HG03354 (cell line): Measurements from ENCODE around the gene MYBPC2.
"Not testable (repeated sequence)": the region's sequence is repeated elsewhere in the genome, so short reads cannot be mapped to it uniquely, and the experiment has no call there.

Source experiments
- ATAC-seq: cut with Tn5 transposase; IDR thresholded peaks from one replicate; pipeline ENCODE4 v1.9.1; 2021; ENCODE audit warnings: mild to moderate bottlenecking; ENCODE audit not compliant: unreplicated experiment, poor library complexity, severe bottlenecking

MYBPC2 gene

DNA sequence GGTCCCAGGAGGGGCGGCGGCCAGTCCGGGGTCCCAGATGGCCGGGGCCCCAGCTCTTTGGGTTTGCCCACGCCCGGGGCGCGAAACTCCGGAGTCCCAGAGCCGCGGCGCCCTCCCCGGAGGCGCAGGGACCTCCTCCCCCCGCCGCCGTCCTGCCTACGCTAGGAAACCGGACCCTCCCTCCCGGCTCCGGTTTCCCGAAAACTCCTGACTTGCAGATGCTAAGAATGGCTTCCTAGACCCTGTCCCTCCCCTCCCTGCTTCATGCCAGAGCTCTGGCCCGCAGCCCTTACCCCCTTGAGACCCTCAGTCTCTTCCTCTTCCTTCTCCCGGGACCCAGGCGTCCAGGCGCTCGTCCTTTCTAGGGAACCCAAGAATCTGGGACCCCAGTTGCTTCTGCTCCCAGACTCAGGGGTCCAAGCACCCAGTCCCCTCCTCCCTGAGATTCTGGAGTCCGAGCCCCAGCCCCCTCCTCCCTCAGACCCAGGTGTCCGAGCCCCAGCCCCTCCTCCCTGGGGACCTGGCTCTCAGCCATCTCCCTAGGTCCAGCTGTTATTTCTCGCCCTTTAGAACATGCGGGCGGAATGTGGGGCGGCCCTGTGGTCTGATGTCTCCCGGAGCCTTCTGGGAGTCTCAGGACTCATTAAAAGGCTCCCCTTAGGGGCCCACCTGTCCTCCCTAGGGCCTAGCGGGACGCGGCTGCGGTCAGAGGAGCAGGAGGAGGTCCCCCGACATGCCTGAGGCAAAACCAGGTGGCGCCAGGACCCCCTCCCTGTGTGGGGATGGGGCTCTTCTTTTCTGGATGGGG, at the start of gene MYBPC2:
TSS of gene MYBPC2 (plus strand) at position 672 of the 808 bp plus-strand sequence. CDS start at position 734, 62 bp downstream.
- peak; percentile 2 for ATAC-seq

DNA sequence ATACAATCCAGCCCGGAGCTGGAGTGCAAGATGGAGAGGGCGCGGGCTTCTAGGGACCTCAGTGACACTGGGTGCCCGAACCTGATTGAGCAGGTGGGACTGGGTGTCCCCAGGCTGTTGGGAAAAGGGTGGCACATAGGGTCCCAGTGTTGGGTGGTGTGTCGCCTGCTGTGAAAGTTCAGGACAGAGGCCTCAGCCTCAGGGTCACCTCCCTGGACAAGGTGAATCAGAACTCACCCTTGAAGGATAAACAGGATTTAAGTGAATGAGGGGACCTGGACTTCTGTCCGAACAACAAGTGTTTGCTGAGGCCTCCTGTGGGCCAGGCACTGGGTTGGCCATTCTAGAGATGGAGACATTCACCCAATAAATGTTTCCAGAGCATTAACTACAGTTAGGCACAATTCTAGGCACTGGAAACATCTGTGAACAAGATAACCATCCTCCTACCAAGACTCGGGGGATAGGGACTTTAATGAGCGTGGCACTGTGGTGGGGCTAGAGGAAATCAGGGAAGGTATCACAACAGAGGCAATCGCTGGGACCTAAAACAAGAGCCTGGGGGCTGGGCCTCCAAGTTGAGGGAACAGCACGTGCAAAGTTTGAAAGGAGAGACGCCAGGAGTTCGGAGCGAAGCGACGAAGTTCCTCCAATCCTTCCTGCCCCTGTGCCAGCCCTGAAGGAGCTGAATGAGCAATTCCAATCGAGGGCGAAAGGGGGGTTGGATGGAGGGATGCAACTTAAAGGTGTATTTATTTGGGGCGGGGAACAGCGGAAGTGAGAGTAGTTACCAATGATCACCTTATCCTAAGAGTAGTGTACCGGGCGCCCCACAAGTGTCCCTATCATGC, 49.5 kb upstream of the MYBPC2 start:
- peak; percentile 22 for ATAC-seq

DNA sequence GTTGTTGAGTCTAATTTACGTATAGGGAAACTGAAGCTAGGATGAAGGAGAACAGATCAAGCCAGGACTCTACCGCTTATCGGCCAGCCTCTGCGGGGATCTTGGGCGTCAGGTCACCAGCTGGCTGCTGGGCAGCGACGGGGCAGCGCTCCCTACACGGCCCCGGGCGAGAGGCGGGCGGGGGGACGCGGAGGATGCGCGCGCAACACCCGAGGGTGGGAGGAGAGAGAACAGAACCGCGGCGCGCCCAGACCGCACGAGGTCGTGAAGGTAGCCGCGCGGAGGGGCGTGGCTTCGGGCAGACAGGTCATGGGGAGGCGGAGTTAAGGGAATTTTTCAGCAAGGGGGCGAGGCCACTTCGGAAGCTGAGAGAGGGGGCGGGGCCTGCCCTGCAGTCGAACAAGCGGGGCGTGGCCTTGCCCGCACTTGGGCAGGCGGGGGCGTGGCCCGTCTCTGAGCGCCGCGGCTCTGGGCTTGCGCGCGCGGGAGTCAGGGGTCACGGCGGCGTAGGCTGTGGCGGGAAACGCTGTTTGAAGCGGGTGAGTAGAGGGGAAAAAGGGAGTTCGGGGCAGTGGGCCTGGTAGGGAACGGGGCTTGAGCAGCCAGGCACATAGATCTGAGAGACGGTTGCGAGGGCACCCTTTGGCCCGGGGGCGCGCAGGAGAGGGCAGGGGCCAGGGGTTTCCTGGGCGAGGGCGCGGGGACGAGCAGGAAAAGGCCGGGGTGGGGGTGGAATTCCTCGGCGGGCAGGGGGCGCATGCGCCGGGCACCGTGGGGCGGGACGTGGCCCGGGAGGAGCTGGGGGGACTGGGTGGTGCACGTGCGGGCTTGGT, 48.6 kb upstream of the MYBPC2 start, which contains the start of gene POLD1:
TSS of gene POLD1 (plus strand) at position 496 of the 833 bp plus-strand sequence. CDS start 14,505 bp downstream, outside the sequence.
- peak; percentile 83 for ATAC-seq

DNA sequence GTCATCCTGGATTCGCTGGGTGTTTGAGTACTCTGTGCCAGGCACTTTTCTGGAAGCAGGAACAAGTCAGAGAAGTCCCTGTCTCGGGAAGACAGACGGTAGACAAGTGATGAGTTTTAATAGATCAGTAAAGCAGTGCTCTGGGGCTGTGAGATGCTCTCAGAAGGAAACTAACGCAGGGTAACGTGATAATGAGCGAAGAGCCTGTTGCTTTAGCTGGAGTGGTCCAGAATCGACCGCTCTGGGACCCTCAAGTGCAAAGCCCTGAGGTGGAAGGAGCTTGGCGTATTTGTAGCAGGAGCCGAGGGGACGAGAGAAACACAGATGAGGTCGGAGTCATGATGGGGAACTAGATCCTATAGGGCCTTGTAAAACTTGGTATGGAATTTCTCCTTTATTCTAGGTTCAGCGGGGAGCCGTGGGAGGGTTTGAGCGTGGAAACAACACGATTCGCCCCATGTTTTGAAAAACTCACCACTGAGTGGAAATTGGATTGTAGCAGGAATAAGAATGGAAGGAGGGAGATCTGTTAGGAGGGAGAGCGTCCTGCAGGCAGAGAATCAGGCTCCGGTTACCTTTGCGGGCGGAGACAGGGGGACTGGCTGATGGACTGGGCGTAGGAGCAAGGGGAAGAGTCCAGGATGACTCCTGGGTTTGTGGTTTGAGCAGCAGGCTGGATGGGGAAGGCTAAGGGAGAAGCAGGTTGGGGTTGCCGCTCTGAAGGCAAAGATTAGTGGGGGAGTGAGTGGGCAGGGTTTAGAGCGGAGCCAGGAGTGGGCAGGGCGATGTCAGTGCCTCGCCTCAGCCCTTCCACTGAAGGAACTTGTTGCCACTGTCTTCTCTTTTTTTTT, 47.8 kb upstream of the MYBPC2 start:
- no peak for ATAC-seq

DNA sequence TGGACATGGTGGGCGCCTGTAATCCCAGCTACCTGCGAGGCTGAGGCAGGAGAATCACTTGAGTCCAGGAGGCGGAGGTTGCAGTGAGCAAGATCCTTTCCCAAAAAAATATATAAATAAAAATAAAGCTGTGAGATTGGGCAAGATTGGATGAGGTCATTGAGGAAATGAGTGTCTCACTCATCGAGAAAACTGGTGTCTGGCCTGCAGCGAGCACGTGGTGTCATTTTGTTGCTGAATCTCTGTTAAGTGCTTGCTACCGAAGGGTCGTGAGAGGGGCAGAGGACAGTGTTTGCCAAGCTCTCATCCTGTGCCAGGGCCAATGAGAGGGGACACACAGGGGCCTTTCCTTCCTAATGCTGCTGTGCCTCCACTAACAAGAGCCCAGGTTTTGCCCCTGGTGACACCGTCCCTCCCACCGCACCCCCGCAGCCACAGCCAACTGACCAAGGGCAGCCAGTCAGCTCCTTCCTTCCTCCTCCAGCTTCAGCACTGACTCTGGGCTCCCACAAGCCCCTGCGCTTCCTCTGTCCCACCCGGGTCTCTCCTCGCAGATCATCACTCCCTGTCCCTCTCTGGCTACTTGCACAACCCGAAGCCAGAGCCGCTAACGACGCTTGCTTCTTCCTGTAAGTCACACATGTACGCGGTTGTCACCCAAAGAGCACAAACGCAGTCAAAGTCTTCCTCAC, 45.4 kb upstream of the MYBPC2 start:
- no peak for ATAC-seq

DNA sequence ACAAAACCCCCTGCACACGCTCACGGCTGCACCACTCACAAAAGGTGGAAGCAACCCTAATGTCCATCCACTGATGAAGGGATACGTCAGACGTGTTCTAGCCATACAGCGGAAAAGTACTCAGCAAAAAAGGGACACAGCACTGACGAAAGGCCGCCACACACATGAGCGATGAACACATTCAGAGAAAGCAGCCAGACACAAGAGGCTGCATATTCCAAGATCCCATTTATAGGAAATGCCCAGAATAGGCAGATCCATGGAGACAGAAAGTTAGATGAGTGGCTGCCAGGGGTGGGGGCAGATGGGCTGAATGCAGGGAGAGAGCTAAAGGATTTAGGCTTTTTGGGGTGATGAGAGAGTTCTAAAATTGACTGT, 44.8 kb upstream of the MYBPC2 start:
- ATAC-seq: no peak

DNA sequence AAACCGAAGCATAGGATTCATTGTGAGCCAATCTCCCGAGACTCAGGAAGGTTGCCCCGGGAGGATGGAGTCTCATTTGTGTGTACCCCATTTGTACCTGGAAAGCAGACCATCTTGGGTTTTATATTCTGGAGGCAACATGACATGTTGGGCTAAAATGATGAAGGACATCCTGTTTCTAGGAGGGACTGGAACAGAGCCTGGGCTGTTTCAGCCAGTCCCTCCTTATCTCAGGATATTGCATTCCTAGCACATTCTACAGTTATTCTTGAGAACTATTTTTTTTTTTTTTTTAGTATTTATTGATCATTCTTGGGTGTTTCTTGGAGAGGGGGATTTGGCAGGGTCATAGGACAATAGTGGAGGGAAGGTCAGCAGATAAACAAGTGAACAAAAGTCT, 42.4 kb upstream of the MYBPC2 start:
- not testable (repeated sequence) for ATAC-seq

DNA sequence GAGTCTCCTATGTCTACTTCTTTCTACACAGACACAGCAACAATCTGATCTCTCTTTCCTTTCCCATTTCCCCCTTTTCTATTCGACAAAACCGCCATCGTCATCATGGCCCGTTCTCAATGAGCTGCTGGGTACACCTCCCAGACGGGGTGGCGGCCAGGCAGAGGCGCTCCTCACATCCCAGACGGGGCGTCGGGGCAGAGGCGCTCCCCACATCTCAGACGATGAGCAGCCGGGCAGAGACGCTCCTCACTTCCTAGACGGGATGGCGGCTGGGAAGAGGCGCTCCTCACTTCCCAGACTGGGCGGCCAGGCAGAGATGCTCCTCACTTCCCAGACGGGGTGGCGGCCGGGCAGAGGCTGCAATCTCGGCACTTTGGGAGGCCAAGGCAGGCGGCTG, 41.7 kb upstream of the MYBPC2 start:
- ATAC-seq: not testable (repeated sequence)

DNA sequence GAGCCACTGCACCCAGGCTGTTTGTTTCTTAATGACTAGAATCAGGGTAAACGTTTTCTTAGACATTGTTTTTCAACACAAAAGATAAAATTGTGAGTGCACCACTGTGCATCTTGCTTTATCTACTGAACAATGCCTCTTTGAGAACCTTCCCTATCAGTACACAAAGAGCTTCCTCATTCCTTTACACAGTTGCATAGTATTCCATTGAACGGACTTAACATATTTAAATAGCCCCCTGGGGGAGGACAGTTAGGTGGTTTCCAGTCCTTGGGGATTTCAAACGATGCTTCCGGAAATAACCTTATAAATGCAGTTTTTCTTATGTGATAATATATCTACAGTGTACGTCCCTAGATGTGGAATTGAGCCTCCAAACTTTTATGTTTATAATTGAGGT, 39.9 kb upstream of the MYBPC2 start:
- no peak for ATAC-seq

DNA sequence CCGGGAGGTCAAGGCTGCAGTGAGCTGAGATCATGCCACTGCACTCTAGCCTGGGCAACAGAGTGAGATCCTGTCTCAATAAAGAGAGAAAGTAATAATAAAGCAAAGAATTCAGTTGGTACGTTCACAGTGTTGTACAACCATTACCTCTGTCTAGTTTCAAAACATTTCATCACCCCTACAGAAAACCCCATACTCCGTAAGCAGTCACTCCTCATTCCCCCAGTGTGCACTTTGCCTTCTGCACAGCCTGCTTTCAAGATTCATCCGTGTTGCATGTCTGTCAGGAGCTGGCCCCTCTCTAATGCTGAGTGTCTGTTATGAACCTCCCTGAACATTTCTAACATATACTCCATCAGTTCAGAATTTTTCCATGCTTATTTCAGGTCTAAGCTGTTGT, 39.1 kb upstream of the MYBPC2 start:
- no peak for ATAC-seq

DNA sequence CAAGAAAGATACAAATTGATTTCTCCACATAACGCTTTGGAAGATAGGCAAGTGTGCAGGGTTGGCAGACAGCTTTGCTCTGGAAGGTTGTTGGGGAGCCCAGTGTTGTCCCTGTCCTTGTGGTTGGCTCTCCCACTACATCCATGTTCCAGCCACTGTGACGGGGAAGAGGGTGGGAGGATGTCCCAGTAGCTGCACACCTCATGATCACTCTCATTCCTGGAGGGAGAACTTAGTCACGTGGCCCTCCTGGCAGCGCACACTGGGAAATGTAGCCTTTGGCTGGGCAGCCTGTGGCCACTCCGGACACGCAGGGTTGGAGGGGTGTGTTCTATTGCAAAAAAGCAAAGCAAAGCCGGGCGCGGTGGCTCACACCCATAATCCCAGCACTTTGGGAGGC, 38.7 kb upstream of the MYBPC2 start:
- ATAC-seq: no peak

DNA sequence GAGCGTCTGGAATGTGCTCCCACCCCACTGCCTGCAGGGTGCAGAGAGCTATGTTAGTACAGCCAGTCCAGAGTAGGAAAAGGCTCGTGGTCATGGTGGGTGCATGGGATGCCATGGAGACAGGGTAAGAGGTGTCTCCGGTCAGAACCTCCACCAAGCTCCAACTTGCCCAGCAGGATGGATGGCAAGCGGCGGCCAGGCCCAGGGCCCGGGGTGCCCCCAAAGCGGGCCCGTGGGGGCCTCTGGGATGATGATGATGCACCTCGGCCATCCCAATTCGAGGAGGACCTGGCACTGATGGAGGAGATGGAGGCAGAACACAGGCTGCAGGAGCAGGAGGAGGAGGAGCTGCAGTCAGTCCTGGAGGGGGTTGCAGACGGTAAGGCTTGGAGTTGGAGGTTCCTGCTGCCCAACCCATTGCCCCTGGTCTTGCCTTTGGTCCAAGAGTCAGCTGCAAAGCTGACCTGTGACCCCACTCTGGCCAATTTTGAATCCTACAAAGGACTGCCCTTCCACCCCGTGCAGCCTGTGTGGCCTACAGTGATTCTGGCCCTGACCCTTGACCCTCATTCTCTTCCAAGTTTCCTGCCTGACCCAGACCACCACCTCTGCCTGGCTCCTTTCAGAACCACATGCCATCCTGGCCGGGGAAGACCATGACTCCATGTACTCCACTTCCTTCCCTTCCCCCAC, 33.9 kb upstream of the MYBPC2 start:
- no peak for ATAC-seq

DNA sequence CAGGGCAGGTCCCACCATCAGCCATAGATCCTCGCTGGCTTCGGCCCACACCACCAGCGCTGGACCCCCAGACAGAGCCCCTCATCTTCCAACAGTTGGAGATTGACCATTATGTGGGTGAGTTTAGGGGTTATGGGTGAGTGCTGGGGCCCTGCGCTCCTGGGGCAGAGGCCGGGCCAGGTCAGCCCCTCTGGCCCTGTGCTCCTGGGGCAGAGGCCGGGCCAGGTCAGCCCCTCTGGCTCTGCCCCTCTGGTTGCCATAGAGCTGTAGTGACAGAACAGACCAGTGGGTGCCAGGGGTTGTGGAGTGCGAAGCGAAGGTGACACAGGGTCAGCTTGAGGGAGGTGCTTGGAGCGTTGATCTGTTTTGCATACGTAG, 33.3 kb upstream of the MYBPC2 start:
- no peak for ATAC-seq

DNA sequence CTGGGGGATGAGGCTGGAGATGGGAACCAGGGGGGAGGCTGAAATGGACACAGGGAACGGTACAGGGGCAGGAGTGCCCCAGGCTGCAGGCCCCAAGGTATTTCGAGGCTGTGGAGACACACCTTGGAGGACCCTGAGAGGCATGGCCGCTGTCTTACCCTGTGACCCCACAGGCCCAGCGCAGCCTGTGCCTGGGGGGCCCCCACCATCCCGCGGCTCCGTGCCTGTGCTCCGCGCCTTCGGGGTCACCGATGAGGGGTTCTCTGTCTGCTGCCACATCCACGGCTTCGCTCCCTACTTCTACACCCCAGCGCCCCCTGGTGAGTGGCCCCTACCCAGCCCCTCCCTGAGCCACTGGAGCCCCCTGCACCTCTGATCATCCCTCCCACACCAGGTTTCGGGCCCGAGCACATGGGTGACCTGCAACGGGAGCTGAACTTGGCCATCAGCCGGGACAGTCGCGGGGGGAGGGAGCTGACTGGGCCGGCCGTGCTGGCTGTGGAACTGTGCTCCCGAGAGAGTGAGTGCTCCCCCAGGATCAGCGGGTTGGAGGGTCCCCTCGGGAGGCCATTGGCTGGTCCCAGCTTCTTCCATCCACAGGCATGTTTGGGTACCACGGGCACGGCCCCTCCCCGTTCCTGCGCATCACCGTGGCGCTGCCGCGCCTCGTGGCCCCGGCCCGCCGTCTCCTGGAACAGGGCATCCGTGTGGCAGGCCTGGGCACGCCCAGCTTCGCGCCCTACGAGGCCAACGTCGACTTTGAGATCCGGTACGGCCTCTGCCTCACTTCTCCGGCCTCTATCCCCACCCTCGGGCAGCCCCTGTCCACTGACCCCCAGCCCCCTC, 30.9 kb upstream of the MYBPC2 start:
- no peak for ATAC-seq

DNA sequence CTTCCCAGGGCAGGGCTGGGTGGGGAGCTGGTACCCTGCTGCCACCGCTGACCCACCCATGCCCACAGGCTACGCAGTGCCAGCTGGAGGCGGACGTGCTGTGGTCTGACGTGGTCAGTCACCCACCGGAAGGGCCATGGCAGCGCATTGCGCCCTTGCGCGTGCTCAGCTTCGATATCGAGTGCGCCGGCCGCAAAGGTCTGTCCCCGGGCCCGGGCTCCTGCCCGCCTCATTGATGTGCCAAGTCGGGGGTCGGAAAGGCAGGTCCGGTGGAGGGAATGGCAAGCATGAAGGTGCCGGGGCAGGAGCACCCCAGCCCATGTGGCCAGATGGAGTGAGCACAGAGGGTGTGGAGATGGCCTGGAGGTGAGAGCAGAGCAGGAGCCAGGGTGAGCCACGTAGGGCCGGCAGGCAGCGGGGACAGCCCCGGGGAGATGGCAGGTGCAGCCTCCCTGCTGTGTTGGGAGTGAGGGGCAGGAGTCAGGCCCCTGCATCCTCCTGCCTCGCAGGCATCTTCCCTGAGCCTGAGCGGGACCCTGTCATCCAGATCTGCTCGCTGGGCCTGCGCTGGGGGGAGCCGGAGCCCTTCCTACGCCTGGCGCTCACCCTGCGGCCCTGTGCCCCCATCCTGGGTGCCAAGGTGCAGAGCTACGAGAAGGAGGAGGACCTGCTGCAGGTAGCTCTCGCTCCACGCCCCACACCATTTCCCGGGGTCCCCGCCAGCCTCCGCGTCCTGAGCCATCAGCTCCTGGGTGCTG, 30.0 kb upstream of the MYBPC2 start:
- ATAC-seq: no peak

DNA sequence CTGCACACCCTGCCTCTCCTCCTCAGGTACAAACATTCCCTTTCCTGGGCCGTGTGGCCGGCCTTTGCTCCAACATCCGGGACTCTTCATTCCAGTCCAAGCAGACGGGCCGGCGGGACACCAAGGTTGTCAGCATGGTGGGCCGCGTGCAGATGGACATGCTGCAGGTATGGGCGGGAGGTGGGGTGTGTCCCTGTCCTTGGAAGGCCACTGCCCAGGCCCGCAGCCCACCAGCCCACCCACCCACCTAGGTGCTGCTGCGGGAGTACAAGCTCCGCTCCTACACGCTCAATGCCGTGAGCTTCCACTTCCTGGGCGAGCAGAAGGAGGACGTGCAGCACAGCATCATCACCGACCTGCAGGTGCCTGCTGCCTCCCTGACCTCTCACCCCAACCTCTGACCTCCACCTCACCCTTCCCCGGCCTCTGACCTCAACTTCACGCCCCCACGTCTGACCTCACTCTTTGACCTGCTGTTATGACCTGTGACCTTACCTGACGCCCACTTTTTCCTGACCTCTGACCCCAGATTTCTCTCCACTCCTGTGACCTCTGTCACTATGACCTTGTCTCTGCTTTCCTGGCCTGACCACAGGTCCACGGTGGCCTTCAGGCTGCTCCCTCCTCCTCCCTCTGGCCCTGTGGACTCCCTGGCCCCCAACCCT, 26.4 kb upstream of the MYBPC2 start:
- ATAC-seq: no peak
